B cell (primary cell): ENCODE data around the gene LIME1.

ENCODE experiments used
- CTCF ChIP-seq: fragments of 200-600 bp; IDR thresholded peaks from one replicate; pipeline ENCODE4 v1.8.0; 2022; ENCODE audit warnings: antibody characterized with exemption, mild to moderate bottlenecking
- EZH2 ChIP-seq: IDR thresholded peaks from 2 replicates; pipeline ENCODE4 v1.6.1; 2012; ENCODE audit warnings: borderline replicate concordance, low read depth, mild to moderate bottlenecking, moderate library complexity, low read length; ENCODE audit not compliant: insufficient read depth, poor library complexity, severe bottlenecking

- no peak for TF ChIP-seq EZH2
- no peak for TF ChIP-seq CTCF
These were observed 20.2 kb downstream of the LIME1 start for GRCh38 chr20:63756648-63756991.
